Femur (tissue), 1 donor: ENCODE measurements around the gene GMEB2.
"Not testable (repeated sequence)": the region's sequence is repeated elsewhere in the genome, so short reads cannot be mapped to it uniquely, and the experiment has no call there.

Source experiments
- DNase-seq: peaks from one replicate; pipeline ENCODE4 v3.0.0-alpha.2; 2017

GMEB2 gene

DNA sequence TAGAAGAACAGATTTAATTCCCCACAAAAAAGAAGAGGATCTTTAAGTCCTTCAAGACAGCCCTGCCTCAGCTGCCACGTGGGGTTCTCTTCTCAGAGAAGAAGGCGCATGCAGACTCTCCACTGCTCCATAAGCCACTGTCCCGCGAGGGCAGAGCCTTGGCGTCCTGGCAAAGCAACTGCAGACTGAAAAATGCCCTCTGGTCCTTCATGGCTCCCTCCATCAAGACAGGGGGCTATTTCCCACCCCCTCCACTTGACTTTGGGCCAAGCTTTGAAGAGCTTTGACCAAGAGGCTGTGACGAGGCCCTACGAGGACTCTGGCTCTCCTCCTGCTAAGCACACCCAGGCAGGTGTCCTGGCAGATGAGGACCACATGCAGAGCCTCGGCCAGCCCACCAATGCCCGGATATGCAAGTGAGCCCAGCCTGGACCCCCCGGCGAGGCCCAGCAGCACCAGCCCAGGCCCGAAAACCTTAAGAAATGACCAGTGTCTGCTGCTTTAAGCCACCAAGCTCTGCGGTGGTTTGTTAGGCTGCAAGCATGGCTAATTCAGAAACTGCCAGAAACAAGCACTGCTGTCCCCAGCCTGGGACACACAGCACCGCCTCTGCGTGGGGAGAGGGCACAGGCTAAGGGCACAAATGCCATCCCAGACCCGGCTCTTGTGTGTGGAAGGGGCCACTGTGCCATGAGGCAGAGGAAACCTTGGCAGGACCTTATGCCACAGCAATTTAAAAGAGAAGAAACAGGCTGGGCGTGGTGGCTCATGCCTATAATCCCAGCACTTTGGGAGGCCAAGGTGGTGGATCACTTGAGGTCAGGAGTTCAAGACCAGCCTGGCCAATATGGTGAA is 16.1 kb downstream of the GMEB2 start:
- no peak for DNase-seq

DNA sequence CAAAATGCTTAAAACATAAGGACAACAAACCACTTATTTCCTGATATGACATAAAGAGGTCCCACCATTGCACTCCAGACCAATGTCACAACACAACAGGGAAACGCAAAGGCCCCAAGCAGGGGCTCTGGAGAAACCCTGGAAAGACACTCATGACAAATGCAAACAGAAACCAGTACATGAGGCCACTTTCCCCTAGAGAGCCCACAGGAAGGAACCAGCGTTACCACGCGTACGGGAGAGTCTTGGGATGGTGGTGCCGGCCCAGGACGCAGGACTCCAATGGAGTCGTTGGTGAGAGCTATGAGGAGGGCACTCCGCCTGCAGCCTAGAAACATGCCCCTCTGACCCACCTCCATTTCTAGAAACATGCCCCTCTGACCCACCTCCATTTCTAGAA is 20.2 kb downstream of the GMEB2 start:
- no peak for DNase-seq

DNA sequence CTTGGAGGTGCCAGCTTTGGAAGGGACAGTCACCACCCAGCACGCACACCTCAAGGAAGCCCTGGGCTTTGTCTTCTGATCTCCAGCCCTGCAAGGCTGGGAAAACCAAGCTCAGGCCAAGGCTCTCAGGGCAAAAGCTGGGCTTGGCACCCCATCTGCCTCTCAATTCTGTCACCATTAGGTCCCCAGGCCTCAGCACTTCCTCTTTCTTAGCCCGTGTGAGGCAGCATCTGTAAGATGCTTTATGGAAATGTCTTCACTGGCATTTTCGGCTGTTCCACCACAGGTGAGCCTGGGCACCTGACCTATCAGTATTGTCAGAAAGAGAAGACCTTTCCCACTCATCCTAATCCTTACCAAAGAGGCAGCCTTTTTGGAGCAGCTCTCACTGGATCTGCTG is 24.6 kb downstream of the GMEB2 start:
- DNase-seq = no peak

DNA sequence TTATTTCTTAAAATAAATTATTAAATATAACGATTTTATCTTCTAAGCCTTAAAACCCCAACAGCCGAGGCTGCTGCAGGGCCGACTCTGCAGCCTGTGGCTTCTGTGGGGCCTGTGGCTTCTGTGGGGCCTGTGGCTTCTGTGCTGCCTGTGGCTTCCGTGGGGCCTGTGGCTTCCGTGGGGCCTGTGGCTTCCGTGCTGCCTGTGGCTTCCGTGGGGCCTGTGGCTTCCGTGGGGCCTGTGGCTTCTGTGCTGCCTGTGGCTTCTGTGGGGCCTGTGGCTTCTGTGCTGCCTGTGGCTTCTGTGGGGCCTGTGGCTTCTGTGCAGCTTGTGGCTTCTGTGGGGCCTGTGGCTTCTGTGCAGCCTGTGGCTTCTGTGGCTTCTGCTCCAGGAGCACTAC is 25.2 kb downstream of the GMEB2 start:
- DNase-seq = not testable (repeated sequence)

DNA sequence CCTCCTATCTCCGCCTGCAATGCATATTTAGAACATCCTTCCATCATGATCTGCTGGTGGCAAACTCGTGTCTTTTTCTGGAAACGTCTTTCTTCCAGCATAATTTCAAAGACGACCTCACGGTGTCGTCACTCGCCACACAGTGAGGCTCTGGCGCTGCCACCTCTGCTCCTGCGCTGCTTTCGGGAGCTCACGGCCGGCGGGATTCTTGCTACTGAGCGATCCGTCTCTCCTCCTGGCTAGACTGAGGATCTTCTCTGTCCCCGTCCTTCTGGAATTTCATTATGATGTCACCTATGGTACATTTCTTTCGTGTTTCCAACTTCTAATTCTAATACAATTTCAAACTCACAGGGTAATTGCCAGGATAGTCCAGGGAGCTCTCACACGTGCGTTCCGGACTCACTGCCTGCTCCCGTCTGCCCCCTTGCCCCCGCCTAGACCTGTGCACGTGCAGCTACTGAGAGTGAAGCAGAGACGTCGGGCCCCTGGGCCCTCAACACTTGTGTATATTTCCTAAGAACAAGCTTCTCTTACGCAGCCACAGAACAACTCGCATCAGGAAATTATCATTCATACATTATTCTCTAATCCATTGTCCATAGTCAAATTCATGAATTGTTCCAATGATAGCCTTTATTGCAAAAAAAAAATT is 27.4 kb downstream of the GMEB2 start:
- no peak for DNase-seq

DNA sequence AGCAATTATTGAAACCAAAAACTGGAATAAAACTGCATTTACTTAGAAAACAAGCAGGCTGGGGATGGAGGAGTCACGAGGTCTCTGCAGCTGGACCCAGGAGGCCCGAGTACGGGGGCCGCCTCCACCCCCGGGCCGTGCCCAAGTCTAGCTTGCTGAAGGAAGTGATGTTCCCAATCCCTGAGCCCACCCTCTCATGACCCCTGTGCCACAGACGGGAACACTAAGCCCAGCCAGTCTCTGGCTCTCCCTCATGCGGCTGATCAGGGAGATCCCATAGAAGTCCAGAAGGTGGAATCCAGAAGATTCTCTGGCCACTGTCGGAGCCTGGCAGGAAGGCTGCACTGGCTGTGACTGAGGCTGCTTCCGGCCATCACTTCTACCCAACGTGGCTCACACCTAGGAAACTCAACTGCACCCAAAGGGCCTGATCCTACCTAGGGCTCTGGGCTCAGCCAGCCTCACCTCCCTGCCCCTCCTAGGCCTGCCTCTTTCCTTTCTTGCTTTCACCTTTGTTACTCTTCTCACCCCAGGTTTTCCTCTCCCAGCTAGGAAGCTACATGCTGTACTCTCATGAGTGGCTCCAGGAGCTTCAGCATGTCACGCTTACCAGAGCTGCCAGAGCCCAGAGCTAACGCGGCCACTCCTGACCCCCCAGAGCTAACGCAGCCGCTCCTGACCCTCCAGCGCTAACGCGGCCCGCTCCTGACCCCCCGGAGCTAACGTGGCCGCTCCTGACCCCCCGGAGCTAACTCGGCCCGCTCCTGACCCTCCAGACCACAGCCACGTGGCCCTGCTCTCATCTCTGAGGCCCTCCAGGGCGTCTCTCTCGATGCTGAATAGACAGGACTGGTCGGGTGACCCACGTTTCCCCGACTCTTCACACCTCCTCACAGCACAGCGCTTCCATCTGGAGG is 28.2 kb downstream of the GMEB2 start:
- DNase-seq = no peak

DNA sequence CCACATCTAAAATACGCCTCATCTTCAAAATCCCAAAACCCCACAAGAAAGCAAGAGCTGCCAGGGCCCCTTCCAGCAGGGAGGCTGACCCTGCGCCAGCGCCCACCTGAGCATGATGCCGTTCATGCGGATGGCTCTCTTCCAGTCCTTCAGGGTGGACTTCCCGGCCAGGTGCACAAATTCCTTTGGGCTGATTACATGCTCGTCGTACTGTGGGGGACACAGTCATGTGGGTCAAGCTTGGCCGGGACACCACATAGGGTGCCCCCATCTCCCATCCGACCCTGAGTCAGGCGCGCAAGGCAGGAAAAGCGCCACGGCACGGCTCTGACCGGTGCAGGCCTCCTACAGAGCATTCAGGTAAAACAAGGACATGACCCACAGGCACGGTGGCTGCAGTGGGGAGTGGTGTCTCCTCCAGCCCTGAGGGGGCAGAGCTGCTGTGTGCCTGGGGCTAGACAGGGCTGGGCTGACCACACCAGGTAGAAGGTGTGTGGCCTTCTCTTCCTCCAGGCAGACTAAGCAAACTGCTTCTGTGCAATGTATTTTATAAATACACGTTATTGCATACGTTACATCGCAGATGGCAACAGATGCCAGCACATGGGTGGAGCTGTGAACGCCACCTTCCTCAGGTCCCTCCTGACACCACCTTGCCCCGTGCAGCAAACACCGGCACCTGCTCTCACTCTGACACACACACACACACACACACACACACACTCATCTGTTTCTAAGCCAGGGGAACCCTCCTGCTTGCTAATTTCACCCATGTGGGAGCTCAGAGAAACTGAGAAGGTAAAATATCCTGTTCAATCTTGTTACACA is 29.0 kb downstream of the GMEB2 start:
- DNase-seq = no peak

DNA sequence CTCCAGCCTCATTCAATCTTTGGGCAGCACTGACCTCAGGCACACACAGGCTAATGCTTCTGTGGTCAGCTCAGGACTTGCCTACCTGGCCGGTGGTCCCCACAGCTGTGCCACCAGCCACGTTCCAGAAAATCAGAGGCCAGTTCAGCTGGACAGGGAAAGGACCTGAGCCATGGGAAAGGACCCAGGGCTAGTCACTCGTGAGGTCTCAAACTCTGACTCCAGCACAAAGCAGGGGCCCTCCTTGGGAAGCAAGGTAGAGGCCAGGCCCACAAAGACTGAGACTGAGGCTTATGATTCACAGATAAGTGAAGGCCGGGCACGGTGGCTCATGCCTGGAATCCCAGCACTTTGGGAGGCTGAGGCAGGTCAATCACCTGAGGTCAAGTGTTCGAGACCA is 30.5 kb downstream of the GMEB2 start:
- no peak for DNase-seq

DNA sequence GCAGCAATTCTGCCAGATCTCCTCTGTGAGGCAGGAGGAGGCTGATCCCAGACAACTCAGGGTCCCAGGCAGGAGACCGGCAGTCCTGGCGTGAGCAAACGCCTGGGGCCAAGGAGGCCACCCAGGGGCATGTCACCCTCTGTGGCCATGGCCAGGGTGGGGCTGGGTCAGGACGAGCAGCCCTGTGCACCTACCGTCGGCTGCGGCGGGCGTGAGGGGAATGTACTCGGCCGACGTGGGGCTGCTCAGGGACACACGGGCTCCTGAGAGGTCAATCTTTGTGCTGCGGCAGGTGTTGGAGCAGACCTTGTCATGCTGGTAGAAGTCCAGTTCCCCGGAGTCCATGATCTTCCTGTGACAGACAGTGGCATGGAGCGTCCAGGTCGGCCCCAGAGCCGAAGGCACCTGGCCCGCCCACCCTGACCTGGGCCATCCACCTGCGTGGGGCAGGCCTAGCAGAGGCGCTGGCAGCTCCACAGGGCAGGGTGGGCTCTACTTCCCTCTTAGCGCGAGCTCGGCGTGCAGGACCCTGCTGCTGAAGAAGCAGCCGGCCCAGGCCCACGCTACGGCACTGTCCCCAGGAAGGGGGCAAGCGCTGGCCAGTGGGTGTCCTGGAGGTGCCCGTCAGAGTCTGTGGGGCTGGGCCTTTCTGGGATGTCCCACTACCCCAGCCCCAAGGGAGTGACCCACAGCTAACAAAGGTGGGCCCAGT is 31.3 kb downstream of the GMEB2 start:
- no peak for DNase-seq

DNA sequence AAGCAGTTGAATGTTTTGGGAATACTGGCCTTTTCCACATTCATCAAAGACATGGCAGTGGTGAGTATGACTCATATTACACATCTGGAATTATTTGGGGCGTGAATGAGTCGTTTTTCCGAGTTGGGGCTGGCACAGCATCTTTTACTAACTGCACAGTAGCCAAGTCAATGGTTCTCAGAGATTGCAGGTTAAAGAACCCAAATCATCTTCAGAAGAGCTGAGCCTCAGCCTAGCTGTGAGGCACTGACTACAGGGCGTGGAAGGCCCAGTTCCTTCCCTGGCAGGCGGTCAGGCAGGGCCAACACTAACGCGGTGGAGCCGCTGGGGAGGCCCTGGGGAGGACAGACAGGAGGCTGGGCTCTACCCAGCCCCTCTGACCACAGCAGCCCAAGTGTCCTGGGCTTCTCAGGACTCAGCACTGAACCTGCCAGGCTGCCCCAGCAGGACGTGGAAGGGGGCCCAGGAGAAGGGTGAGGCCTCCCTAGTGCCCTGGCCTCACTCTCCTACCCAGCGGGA is 32.8 kb downstream of the GMEB2 start:
- DNase-seq = no peak

DNA sequence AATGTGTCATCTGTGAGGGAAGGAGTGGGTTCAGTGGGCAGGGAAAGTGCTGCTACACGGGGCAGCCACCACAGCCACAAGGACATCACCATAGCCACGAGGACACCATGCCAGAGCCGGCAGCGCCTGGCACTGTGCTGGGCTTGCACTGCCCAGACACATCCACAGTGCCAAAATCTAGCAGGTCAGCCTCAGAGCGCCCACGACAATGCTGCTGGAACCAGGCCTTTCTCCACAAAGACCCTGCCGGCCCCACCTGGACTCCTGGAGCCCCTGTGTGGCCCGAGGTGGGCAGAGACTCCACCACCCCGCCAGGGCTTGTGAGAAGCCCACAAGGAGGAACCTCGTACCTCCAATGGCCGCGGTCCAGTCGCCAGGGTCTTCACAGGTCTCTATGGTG is 34.2 kb downstream of the GMEB2 start:
- DNase-seq = no peak

DNA sequence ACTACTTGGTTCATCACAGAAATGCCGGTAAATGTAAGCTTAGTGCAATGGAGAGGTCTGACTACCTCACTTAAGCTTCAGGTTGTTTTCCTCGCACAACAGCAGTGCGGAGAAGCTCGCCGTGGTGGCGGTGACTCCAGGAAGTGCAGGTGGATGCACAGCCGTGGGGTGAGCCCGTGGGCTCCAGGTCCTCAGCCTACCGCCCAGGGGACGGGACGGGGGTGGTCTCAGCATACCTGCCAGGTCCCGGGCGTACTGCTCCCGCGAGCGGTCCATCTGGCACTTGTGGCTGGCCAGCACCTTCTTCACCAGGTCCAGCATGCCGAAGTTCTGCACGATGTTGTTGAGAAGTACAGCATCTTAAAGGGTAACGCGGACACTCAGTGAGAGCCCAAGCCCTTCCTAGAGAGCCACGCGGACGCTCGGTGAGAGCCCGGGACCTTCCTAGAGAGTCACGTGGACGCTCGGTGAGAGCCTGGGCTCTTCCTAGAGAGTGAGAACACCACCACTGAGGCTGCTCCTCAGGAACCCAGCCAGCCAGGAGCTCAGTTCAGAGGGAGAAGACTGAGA is 35.0 kb downstream of the GMEB2 start:
- no peak for DNase-seq

DNA sequence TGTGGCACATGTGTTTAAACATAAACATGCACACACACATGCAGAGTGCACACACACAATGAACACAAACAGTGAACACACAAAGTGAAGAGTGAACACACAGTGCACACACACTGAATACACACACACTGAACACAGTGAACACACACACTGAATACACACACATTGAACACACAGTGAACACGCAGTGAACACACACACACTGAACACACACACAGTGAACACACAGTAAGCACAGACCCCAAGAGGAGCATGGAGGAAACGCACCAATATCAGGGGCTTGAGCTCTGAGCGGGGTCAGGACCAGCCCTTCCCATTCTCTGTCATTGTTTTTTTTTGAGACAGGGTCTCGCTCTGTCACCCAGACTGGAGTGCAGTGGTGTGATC is 35.8 kb downstream of the GMEB2 start:
- DNase-seq = no peak

DNA sequence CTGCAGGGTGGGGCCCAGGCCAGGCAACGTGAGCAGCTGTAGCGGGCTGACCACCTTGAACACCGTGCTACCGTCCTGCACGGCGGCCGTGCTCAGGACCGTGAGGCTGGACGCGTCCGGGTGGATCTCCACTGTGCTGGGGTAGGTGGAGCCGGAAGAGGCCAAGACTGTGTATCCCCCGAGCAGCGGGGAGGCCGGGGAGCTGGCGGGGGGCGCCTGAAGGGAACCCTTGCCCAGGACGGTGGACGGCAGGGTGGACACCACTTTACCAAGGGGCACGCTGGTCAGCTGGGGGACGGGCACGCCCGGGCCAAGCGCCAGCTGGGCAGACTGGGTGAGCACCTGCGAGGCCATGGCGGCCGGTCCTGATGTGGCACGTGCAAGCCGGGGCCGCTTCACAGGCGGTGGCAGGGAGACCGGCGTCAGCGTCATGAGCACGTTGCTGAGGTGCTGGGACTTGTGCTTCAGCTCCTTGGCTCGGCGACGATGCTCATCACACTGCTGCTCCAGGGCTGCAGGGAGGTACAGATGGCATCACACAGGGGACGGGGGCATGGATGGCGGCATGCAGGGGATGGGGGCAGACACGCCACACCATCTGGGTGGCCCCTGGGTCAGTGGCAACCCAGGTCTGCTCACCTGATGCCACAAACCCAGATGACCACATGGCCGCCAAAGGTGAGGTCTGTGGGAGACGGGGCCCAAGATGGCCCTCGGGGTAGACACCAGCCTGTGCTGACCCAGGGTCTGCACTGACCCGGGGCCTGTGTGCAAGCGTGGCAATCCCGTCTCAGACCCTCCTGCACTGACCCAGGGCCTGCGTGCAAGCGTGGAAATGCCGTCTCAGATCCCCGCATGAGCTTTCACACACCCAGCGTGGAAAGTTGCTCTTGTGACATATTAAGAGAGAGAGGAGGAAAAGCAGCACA is 36.4 kb downstream of the GMEB2 start:
- no peak for DNase-seq

DNA sequence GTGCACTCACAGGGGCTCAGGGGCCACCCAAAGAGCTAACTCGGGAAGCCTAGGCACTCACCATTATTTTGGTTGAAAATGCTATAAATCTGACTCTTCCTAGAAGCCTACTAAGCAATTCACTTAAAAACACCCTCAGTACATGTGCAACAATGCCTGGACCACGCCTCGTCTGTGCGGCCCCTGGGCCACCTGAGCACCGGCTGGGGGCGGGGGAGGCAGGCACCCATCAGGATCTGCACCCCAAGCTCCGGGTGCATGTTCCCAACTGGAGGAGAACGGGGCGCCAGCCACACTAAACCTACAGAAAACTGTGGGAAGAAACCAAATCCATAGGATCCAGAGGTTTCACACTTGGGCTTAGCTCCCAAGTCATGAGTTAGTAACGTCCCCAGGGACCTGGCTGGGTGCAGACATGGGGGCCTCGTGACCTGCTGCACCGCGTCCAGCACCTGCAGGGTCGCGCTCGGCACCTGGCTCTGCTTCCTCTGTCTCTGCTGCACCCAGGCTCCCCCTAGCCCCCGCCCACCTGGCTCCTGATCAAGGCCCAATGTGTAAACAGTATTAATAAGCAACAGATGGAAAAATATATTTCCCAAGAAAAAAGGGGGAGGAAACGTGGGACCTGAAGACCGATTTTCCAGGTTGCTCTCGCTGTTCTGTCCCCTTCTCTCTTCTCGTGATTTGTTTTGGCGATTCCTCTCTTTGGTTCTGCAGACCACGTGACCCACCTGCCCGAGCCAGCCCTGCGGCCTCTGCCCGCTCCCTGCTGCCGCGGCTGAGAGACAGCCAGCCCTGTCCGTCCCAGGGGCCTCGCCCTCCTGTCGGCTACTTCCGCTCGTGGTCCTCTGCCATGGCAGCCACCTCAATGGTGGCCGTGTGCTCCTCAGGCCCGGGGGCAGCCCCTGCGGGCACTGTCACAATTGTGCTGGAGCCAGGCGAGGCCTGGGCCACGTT is 37.4 kb downstream of the GMEB2 start:
- DNase-seq = no peak

DNA sequence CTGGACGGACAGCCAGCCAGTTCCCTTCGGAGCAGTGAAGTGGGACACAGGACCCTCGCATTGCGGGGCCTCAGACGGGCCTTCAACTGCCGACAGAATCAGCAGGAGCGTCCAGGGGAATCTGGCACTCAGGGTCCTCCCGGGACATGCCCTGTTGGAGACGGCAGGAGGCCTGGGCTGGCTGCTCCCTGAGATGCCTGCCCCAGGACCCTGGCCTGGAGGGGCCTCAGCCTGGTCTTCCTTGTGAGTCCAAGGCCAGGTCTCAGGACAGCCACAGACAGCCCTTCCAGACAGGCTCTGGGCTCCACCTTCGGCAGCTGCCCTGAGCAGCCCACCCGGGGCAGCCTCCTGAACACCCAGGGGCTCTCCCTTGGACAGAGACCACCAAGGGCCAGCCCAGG is 38.3 kb downstream of the GMEB2 start:
- DNase-seq = no peak

DNA sequence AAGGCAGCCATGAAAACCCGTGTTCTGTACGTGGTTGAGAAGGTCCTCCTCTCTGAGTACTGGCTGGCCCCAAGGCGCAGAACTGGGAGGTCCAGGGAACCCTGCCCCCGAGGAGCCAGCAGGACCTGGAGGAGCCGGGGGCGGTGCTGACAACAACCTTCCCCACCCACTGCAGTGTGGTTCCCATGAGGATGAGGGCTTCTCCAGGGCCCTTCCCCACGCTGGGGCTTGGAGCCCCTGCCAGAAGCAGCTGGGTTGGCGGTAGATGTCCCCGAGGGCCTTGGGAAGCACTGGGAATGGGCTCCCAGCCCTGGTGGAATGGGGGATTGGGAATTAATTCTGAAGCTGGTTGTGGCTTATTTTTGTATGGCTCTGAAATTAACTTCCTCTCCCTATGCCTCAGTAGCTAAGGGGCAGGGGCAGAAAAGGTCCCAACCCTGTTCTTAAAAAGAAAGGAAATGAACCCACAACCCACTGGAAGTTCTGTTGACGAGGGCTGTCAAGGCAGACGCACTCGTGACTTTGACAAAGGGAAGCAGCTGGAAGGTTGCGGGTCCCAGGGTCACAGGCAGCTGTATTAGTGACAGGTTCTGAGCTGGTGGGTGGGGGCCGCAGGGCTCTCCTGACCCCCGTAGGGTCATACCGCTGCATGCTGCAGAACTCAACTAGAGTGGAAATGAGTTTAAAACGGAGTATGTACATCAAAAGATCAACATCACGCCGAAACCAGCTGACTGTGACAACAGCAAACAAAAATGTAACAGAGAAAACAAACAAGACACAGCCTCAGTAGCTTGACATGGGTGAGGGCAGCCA is 38.9 kb downstream of the GMEB2 start:
- no peak for DNase-seq

DNA sequence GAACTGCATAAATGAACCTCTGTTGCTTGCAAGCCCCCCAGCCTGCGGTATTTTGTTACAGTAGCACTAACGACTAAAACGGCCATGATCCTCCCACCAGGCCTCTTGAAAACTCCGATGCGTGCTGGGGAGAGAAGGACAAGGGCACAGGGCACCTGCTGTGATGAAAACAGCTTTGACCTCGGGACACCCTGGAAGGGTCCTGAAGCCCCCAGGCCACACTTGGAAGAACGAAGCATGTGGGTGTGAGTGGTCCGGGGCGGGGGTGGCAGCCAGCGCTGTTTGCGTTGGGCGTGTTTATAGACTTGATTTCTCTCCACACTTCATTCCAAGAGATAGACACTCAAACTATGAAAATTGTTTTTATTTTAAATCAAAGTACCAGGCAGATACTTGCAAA is 39.6 kb downstream of the GMEB2 start:
- DNase-seq = no peak
